Spleen (tissue), 7 donors: Measurements from ENCODE around the gene TMEM229B.

ENCODE experiments used
- POLR2A ChIP-seq, 3 donors: fragments of 450-650 bp; IDR thresholded peaks; one replicate each; pipeline ENCODE4 v1.5.1; 2017; ENCODE audit warnings: antibody characterized with exemption in 3 of 3, mild to moderate bottlenecking in 1 of 3
- TF ChIP-seq, protein P1 (sequence below), 11 experiments: fragments of 200-600 bp in 7 of 11; fragments of 450-650 bp in 4 of 11; sonication (generic) in 4 of 11; IDR thresholded peaks in 8 of 11; conservative IDR thresholded peaks in 3 of 11; 1 replicate in 7 of 11; 2 replicates in 4 of 11; pipeline versions ENCODE4 v1.4.0 to v1.8.0; 2016 to 2021; ENCODE audit warnings: antibody characterized with exemption in 11 of 11, inconsistent platforms in 4 of 11, mild to moderate bottlenecking in 1 of 11
- donor health status: DM: no; HTN: no; CAD: no; lungs with moderate emphysema.
- donor health status: DM: no; HTN: no; CAD: no.
- donor health status: DM: no; HTN: no; CAD: no.

DNA sequence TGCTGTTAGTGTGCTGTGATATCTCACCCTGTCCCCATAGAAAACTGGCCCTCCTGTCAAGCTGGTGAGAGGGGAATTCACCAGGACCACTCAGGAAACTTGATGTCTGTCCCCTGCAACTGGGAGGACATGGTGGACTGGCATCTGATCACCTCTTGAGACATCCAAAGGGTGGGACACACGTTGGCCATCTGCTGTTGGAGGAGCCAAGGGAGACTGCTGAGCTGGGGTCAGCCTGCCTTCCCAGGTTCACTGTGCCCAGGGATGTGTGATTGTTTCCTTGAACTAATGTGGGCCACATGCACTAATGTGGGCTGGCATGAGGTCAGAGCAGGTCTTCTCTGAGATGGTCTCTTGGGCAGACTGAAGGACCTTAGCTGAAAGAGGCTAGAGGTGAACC is 16.7 kb upstream of the TMEM229B start:
- TF ChIP-seq, protein P1, sequence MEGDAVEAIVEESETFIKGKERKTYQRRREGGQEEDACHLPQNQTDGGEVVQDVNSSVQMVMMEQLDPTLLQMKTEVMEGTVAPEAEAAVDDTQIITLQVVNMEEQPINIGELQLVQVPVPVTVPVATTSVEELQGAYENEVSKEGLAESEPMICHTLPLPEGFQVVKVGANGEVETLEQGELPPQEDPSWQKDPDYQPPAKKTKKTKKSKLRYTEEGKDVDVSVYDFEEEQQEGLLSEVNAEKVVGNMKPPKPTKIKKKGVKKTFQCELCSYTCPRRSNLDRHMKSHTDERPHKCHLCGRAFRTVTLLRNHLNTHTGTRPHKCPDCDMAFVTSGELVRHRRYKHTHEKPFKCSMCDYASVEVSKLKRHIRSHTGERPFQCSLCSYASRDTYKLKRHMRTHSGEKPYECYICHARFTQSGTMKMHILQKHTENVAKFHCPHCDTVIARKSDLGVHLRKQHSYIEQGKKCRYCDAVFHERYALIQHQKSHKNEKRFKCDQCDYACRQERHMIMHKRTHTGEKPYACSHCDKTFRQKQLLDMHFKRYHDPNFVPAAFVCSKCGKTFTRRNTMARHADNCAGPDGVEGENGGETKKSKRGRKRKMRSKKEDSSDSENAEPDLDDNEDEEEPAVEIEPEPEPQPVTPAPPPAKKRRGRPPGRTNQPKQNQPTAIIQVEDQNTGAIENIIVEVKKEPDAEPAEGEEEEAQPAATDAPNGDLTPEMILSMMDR (IDR thresholded peaks at IDR 0.05 in 8 of 11, conservative IDR thresholded peaks at IDR 0.05 in 3 of 11) = no peak
- no peak for TF ChIP-seq POLR2A (IDR thresholded peaks at IDR 0.05)
